ENCODE data around the gene SNX25.
A peak's percentile ranks its signal among the peaks of the same experiment; 100 is the strongest.

The SNX25 gene

DNA sequence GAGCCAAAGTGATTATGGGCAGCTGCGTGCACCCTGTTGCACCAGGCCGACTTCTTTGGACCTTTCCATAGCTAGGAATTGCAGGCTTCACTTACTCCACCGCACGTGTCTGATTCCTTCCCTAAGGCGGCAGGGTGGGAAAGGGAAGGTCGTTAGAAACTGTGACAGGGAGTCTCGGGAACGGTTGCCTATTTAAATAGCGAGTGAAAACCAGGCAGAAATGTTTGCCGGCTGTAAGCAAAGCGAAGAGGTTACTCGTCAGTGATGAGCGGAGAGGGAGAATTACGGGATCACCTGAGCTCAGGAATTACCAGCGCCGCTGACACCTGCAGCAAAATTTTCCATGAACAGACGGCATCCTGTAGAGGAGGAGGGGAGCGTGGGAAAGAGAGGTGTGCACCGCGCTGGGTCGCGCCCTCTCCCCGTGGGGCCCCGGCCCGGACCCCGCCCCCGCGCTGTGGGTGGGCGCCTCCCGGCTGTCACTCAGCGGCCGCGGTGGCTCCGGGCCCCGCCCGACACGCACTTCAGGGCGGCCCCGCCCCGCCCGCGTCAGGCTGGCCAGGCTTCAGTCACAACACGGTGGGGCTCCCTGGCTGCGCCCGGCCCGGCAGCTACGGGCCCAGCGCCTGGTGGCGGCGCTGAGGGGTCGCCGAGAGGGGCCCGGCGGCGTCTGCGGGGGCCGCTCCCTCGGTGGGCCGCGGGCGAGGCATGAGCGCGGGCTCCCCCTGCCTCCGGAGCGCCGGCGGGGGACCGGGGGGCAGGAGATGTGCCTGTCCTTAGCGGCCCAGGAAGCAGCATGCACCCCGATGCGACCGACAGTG is at the start of gene SNX25:
SNX25 (plus strand) TSS at position 568 of the 821 bp plus-strand sequence; CDS start at position 797, 229 bp downstream.
- DNase-seq (ENCODE audit: low read depth) = peak; percentile 92
- H3K4me3 ChIP-seq (ENCODE audit: low read depth, low read length) = peak within 1 kb of the TSS; percentile 92
- TF ChIP-seq, protein P1, sequence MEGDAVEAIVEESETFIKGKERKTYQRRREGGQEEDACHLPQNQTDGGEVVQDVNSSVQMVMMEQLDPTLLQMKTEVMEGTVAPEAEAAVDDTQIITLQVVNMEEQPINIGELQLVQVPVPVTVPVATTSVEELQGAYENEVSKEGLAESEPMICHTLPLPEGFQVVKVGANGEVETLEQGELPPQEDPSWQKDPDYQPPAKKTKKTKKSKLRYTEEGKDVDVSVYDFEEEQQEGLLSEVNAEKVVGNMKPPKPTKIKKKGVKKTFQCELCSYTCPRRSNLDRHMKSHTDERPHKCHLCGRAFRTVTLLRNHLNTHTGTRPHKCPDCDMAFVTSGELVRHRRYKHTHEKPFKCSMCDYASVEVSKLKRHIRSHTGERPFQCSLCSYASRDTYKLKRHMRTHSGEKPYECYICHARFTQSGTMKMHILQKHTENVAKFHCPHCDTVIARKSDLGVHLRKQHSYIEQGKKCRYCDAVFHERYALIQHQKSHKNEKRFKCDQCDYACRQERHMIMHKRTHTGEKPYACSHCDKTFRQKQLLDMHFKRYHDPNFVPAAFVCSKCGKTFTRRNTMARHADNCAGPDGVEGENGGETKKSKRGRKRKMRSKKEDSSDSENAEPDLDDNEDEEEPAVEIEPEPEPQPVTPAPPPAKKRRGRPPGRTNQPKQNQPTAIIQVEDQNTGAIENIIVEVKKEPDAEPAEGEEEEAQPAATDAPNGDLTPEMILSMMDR (IDR thresholded peaks at IDR 0.05; ENCODE audit: insufficient read depth, low read depth, low read length, missing control alignments) = peak; percentile 2

DNA sequence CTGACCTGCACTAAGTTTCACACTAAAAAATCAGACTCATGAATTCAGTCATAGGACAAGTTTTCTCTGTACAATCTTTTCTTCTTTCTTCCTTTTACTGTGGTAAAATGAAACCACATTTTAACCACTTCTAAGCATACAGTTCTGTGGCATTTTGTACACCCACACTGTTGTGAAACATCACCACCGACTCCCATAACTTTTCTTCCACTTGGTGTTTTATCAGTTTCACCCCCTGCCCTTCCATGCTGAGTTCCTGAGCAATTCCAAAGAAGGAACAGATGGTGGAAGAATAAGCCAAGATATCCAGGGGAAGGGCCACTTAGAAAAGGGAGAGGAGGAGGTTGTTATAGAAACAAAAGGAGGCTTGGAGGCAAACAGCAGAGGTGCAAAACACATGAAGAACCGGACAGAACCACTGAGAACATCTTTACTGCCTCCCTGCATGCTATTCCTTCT is 43.8 kb upstream of the SNX25 start:
- peak; percentile 69 for DNase-seq (ENCODE audit: low read depth)
- TF ChIP-seq, protein P1 (IDR thresholded peaks at IDR 0.05; ENCODE audit: insufficient read depth, low read depth, low read length, missing control alignments) = no peak
- no peak overlapping the region for H3K4me3 ChIP-seq (ENCODE audit: low read depth, low read length)

- TF ChIP-seq, protein P1 (IDR thresholded peaks at IDR 0.05; ENCODE audit: insufficient read depth, low read depth, low read length, missing control alignments) = no peak
- no peak overlapping the region for H3K4me3 ChIP-seq (ENCODE audit: low read depth, low read length)
- no peak for DNase-seq (ENCODE audit: low read depth)
Observed at GRCh38 chr4:185167234-185167633, 42.2 kb upstream of the SNX25 start.

GRCh38 chr4:185171373-185172071 is 37.9 kb upstream of the SNX25 start:
- DNase-seq (ENCODE audit: low read depth) = no peak
- TF ChIP-seq, protein P1 (IDR thresholded peaks at IDR 0.05; ENCODE audit: insufficient read depth, low read depth, low read length, missing control alignments) = no peak
- no peak overlapping the region for H3K4me3 ChIP-seq (ENCODE audit: low read depth, low read length)

DNA sequence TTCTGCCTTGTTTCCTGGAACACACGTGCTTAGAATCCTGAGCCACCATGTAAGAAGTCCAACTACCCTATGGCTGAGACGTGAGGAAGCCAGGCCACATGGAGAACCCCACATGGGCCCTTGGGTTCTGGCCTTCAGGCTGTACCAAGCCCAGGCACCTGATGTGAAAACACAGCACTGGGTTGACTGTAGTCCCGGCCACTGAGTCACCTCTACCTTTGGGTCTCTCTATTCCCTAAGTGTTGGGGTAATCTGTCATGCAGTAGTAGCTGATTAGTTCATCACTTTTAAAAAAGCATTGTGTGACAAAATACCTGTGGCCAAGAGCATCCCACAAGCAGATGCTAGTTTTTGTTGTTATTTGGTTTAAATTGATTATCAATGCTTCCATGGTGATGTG is 29.9 kb upstream of the SNX25 start:
- TF ChIP-seq, protein P1 (IDR thresholded peaks at IDR 0.05; ENCODE audit: insufficient read depth, low read depth, low read length, missing control alignments) = no peak
- H3K4me3 ChIP-seq (ENCODE audit: low read depth, low read length) = no peak overlapping the region
- no peak for DNase-seq (ENCODE audit: low read depth)

- DNase-seq (ENCODE audit: low read depth) = no peak
- no peak overlapping the region for H3K4me3 ChIP-seq (ENCODE audit: low read depth, low read length)
- TF ChIP-seq, protein P1 (IDR thresholded peaks at IDR 0.05; ENCODE audit: insufficient read depth, low read depth, low read length, missing control alignments) = no peak
Observed at GRCh38 chr4:185182239-185182638, 27.2 kb upstream of the SNX25 start.

All from GM12865 (cell line).